HepG2 (cell line): ENCODE data around the gene SPTAN1. TPM values are rescaled to one million over a fixed set of nuclear protein-coding genes. Genes with fewer than 3 reads are reported as not detected.

Experiments
- ATAC-seq: fragments of 200-7000 bp; cut with Tn5 transposase; 3 replicates; pipeline ENCODE4 v1.9.1; 2020; ENCODE audit warnings: mild to moderate bottlenecking, moderate library complexity
- BruUV-seq: library from RNA; stranded (reverse); fragments of 400-500 nt; replicated peaks from 2 replicates; lab custom pipeline; 2021; lab: Mats Ljungman, UMichigan
- CTCF ChIA-PET: fragments of 300-600 bp; formaldehyde crosslinking; extraction: SDS; loops from one replicate; lab custom pipeline; 2021; ENCODE audit warnings: low total read pairs, inconsistent platforms, low intra/inter-chr PET ratio; lab: Yijun Ruan, JAX
- POLR2A ChIA-PET: fragments of 350-600 bp; sonication (Branson Sonifier 250); formaldehyde crosslinking; loops from one replicate; lab custom pipeline; 2020; ENCODE audit warnings: antibody characterized with exemption, inconsistent platforms; lab: Yijun Ruan, JAX
- DNase-seq: peaks from one replicate; pipeline ENCODE4 v3.0.0-alpha.2; 2015; ENCODE audit warnings: low spot score
- FAIRE-seq: peaks from 3 replicates; lab custom pipeline; 2011; peaks lifted over from hg19 to GRCh38; lab: Jason Lieb, UNC
- H2AFZ ChIP-seq: one replicate; pipeline ENCODE4 v1.6.1; 2011; ENCODE audit warnings: low read length, inconsistent platforms
- H3K27ac ChIP-seq: fragments of 300-600 bp; 3 replicates; pipeline ENCODE4 v1.8.0; 2011; ENCODE audit warnings: mixed run types, mild to moderate bottlenecking, mixed read lengths, low read length, inconsistent platforms; ENCODE audit not compliant: insufficient read depth; ENCODE audit errors: extremely low read length
- H3K27me3 ChIP-seq, 2 experiments: fragments of 200-600 bp in 1 of 2; 2 replicates in 1 of 2; 3 replicates in 1 of 2; pipeline versions ENCODE4 v1.6.0 to v1.8.0; 2011; ENCODE audit warnings: low read length in 2 of 2, mild to moderate bottlenecking in 2 of 2, moderate library complexity in 2 of 2, inconsistent platforms in 1 of 2; ENCODE audit not compliant: insufficient read depth in 2 of 2, control insufficient read depth in 1 of 2
- H3K36me3 ChIP-seq, 2 experiments: fragments of 200-600 bp in 1 of 2; replicated peaks in 1 of 2; 2 replicates in 1 of 2; 3 replicates in 1 of 2; pipeline versions ENCODE4 v1.5.1 to v1.8.0; 2011; ENCODE audit warnings: low read length in 2 of 2, inconsistent platforms in 1 of 2; ENCODE audit not compliant: insufficient read depth in 2 of 2, control insufficient read depth in 1 of 2
- H3K4me1 ChIP-seq: 2 replicates; pipeline ENCODE4 v1.5.1; 2012; ENCODE audit warnings: low read length, inconsistent platforms; ENCODE audit not compliant: insufficient read depth
- H3K4me2 ChIP-seq: 2 replicates; pipeline ENCODE4 v1.6.0; 2011; ENCODE audit warnings: low read depth, low read length, inconsistent platforms
- H3K4me3 ChIP-seq, 3 experiments: fragments of 200-600 bp in 1 of 3; sonication (generic), shearing (Covaris generic) in 1 of 3; replicated peaks in 1 of 3; 2 replicates each; pipeline ENCODE4 v1.5.1; 2011 to 2016; ENCODE audit warnings: low read length in 3 of 3, inconsistent platforms in 2 of 3, low read depth in 2 of 3, mild to moderate bottlenecking in 2 of 3, control low read depth in 1 of 3, mixed read lengths in 1 of 3; ENCODE audit not compliant: insufficient read depth in 1 of 3
- H3K79me2 ChIP-seq: one replicate; pipeline ENCODE4 v1.6.1; 2011; ENCODE audit warnings: low read length, inconsistent platforms; ENCODE audit not compliant: insufficient read depth
- H3K9ac ChIP-seq: 2 replicates; pipeline ENCODE4 v1.6.0; 2011; ENCODE audit warnings: mild to moderate bottlenecking, low read depth, low read length, inconsistent platforms; ENCODE audit not compliant: insufficient read depth
- H3K9me3 ChIP-seq: 2 replicates; pipeline ENCODE4 v1.5.1; 2012; ENCODE audit warnings: mild to moderate bottlenecking, low read length
- H4K20me1 ChIP-seq: 2 replicates; pipeline ENCODE4 v1.6.0; 2011; ENCODE audit warnings: inconsistent platforms, mild to moderate bottlenecking, low read length, moderate library complexity; ENCODE audit not compliant: insufficient read depth
- ARID5B ChIP-seq: IDR thresholded peaks from 2 replicates; pipeline ENCODE4 v1.4.0; 2020; ENCODE audit warnings: mild to moderate bottlenecking, missing genetic modification reagents
- CBX1 ChIP-seq: IDR thresholded peaks from one replicate; pipeline ENCODE4 v1.6.1; 2016; ENCODE audit warnings: antibody characterized with exemption, low read depth
- SIX4 ChIP-seq: sonication (generic); formaldehyde crosslinking; IDR thresholded peaks from 2 replicates; pipeline ENCODE4 v1.4.0; 2020; ENCODE audit warnings: missing genetic modification reagents
- ZNF253 ChIP-seq: sonication (generic); formaldehyde crosslinking; IDR thresholded peaks from 2 replicates; pipeline ENCODE4 v1.8.0; 2022; ENCODE audit warnings: mild to moderate bottlenecking, missing genetic modification reagents, borderline replicate concordance
- ZNF704 ChIP-seq: sonication (generic); formaldehyde crosslinking; IDR thresholded peaks from 2 replicates; pipeline ENCODE4 v1.8.1; 2023; ENCODE audit warnings: mild to moderate bottlenecking, inconsistent platforms, moderate library complexity, missing genetic modification reagents, borderline replicate concordance
- ZNF766 ChIP-seq: sonication (generic); formaldehyde crosslinking; IDR thresholded peaks from 2 replicates; pipeline ENCODE4 v1.5.0; 2020; ENCODE audit warnings: missing genetic modification reagents, borderline replicate concordance
- WGBS: methylation state at CpG from one replicate; pipeline ENCODE4 v1.1.6; 2017; ENCODE audit warnings: low lambda C conversion rate; 5-methylcytosine and 5-hydroxymethylcytosine counted together
- in situ Hi-C: cut with HindIII; loops from 2 replicates; pipeline ENCODE4 v1.10.0; 2017; ENCODE audit warnings: low pct_unique_long_range_greater_than_20kb; ENCODE audit not compliant: extremely low pct_ligation_motif_present
- intact Hi-C: fragments of 100-400 bp; cut with micrococcal nuclease; formaldehyde crosslinking; loops from one replicate; pipeline ENCODE4 v1.10.0; 2022; ENCODE audit not compliant: unreplicated experiment
- polyA plus RNA-seq, 8 experiments: library from polyadenylated mRNA; depleted of rRNA in 3 of 8; stranded (reverse) in 7 of 8; unstranded in 1 of 8; fragments of >200 nt; fragmentation: Illumina TruSeq in 4 of 8; extraction: Trizol in 4 of 8; gene quantifications; 2 replicates each; pipeline versions ENCODE4 v1.2.1 to v1.2.3, GENCODE V29; 2011 to 2016; ENCODE audit warnings: low read depth in 4 of 8, missing spikeins in 1 of 8, mixed read lengths in 1 of 8; ENCODE audit not compliant: insufficient read depth in 1 of 8
- total RNA-seq, 5 experiments: library from RNA; depleted of rRNA; stranded (reverse); fragments of >200 nt; fragmentation: Illumina TruSeq; extraction: Trizol; gene quantifications; 2 replicates each; pipeline ENCODE4 v1.2.3, GENCODE V29; 2016; ENCODE audit warnings: low read depth in 1 of 5
- TF ChIP-seq, protein P1 (sequence below): sonication (generic); formaldehyde crosslinking; IDR thresholded peaks from 2 replicates; pipeline ENCODE4 v1.8.0; 2022; ENCODE audit warnings: missing genetic modification reagents, mild to moderate bottlenecking, moderate library complexity, borderline replicate concordance

Gene SPTAN1
- total and polyA plus RNA-seq, 2 of the 13 experiments (the other 11 are each of a cell fraction or from before 2014, with no cell fraction given) = 106 to 111 TPM

DNA sequence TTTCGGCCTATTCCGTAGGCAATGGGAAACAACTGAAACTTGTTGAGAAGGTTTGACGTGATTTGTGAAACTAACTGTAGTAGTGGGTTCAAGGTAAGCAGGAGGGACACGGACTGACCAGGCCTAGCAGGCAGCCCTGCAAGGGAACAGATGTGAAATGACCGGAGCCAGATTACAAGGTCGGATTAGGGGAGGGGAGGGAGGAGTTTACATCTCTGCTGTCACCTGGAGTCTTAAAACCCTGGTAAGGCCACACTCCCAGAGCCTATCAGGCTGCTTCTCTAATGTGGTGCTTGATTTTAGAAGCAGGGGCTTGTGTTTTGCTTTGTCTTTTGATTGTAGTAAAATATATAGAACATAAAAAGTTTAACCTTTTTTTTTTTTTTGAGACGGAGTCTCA, 3.5 kb upstream of the SPTAN1 start (continued):
- TF ChIP-seq ARID5B (CRISPR knock-in tag) (no peak), CBX1 (no peak)

DNA sequence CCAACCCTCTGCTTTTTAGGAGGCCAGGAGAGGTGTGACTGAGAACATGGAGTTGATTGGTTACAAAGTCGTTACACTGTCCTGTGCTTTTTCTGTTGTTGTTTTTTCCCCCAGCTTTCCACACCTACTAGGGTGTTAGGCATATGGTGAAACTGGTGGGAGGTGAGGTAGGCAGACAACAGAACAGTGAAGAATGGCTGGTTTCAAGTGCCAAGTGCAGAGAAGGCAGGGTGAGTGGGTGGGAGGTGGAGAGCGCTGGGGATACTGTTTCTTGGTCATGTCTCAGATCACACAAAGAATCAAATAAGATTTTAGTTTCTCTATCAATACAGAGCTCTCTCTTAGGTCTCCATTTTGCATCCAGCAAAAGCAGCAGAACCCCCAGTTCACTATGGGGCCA, 2.2 kb upstream of the SPTAN1 start:
- Histone ChIP-seq H3K4me3 (peak overlapping the region in 1 of 3 experiments; percentile 87; a peak in 1 of 6 replicates), H3K4me2 (peak overlapping the region; percentile 95; the same call in 1 of the 2 replicates), H3K27me3 (no peaks in the 10 kb centered on the region; a peak in 1 of 5 replicates), H4K20me1 (peaks cover 18% of the 10 kb centered on the region), H3K79me2 (peaks cover 24% of the 10 kb centered on the region)
- BruUV-seq = no TSS peak
- CTCF ChIA-PET = no interaction called here
- TF ChIP-seq ZNF253 (no peak), ZNF704 (CRISPR knock-in tag) (no peak), ZNF766 (CRISPR knock-in tag) (no peak), SIX4 (CRISPR knock-in tag) (no peak)
- TF ChIP-seq, protein P1, sequence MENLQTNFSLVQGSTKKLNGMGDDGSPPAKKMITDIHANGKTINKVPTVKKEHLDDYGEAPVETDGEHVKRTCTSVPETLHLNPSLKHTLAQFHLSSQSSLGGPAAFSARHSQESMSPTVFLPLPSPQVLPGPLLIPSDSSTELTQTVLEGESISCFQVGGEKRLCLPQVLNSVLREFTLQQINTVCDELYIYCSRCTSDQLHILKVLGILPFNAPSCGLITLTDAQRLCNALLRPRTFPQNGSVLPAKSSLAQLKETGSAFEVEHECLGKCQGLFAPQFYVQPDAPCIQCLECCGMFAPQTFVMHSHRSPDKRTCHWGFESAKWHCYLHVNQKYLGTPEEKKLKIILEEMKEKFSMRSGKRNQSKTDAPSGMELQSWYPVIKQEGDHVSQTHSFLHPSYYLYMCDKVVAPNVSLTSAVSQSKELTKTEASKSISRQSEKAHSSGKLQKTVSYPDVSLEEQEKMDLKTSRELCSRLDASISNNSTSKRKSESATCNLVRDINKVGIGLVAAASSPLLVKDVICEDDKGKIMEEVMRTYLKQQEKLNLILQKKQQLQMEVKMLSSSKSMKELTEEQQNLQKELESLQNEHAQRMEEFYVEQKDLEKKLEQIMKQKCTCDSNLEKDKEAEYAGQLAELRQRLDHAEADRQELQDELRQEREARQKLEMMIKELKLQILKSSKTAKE (CRISPR knock-in tag) = no peak
- TF ChIP-seq, all 625 proteins: peak for 0
- Histone ChIP-seq H2AFZ (no peak overlapping the region), H3K4me1 (peaks cover 44% of the 10 kb centered on the region), H3K9me3 (no peaks in the 10 kb centered on the region), H3K9ac (no peak overlapping the region), H3K36me3 (no peaks in the 10 kb centered on the region), H3K27ac (no peak overlapping the region)
- WGBS = 55% methylated on average over 2 of the region's 2 CpGs
- DNase-seq (no peak), FAIRE-seq (no peak), ATAC-seq (no peak)
- POLR2A ChIA-PET = interaction anchor here (0.5 to 2.2 kb wide), 3 partner anchors 7 to 1162 kb away, joined by 3 to 9 read pairs (median 6); no protein-coding TSS in a partner anchor
- in situ Hi-C loops (no loop called here), intact Hi-C loops (loop anchor here (5.0 kb wide), 1 partner anchor 48 kb away; the partner anchor contains the start of gene GLE1)
